Measurements from ENCODE around the gene STARD8. TPM values are rescaled to one million over a fixed set of nuclear protein-coding genes. Genes with fewer than 3 reads are reported as not detected.
A peak's percentile ranks its signal among the peaks of the same experiment; 100 is the strongest.

Gene STARD8
- total and polyA plus RNA-seq, 2 donors (not counting 3 experiments of a cell fraction or from before 2014, with no cell fraction given), result 6.8 to 14.8 TPM

DNA sequence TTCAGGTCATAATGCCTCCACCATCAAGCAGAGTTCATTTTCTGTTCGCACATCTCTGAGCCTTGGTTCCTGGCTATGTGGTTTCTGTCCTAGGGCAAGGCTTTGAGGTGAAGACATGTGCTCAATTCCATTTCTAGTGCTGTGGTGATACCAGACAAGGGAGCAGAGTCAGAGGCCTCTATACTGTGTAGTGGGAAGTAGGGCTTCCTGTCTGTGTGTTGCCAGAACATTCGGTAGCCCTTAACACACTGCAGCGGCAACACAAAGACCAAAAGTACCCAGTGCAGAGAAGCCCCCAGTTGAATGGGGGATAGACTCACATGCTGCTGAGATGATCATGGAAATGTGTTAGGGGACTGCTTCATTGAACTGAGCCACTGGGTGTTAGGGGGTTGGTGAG, 56.4 kb downstream of the STARD8 start:
- Histone ChIP-seq H3K79me2 (ENCODE audit: control insufficient read depth, insufficient read depth, low read length) (peaks cover 58% of the 10 kb centered on the region), H3K27me3 (ENCODE audit: control insufficient read depth in 2 of 2, insufficient read depth in 2 of 2, low read length in 2 of 2) (no peaks in the 10 kb centered on the region), H3K27ac (ENCODE audit: insufficient read depth, low read depth, low read length) (peak overlapping the region; percentile 45), H3K36me3 (ENCODE audit: control insufficient read depth in 2 of 2, extremely low read depth in 1 of 2, insufficient read depth in 2 of 2, low read length in 2 of 2) (no peaks in the 10 kb centered on the region), H3K4me1 (ENCODE audit: control insufficient read depth, extremely low read depth, insufficient read depth, low read length) (peaks cover 33% of the 10 kb centered on the region), H3K9ac (replicated peaks; ENCODE audit: extremely low read depth, insufficient read depth, low read length) (no peak overlapping the region), H3K4me3 (replicated peaks in 1 of 3; ENCODE audit: insufficient read depth in 1 of 3, low read depth in 1 of 3, low read length in 3 of 3) (no peak overlapping the region), H2AFZ (ENCODE audit: low read depth, low read length) (peak overlapping the region; percentile 3), H3K4me2 (ENCODE audit: insufficient read depth, low read length) (peak overlapping the region; percentile 16), H3K9me3 (replicated peaks; ENCODE audit: control insufficient read depth, insufficient read depth, low read length) (no peaks in the 10 kb centered on the region), H3K9me1 (replicated peaks; ENCODE audit: control insufficient read depth, extremely low read depth, insufficient read depth, low read length) (no peaks in the 10 kb centered on the region), H4K20me1 (replicated peaks; ENCODE audit: control insufficient read depth, extremely low read depth, insufficient read depth, low read length) (no peaks in the 10 kb centered on the region)
- FAIRE-seq (no peak), DNase-seq (ENCODE audit: low read depth, low spot score) (no peak)
- POLR2A ChIA-PET, result no interaction called here
- BruUV-seq (replicated peaks), result no TSS peak
- CTCF ChIA-PET, result no interaction called here
- dilution Hi-C loops (cut with MboI; ENCODE audit: extremely low pct_ligation_motif_present, low sequenced_read_pairs), result no loop called here
- intact Hi-C loops (cut with micrococcal nuclease), result no loop called here
- TF ChIP-seq MYC (IDR thresholded peaks at IDR 0.05; ENCODE audit: low read depth, low read length) (no peak), JUN (IDR thresholded peaks at IDR 0.05; ENCODE audit: borderline replicate concordance, insufficient read depth, insufficient read length, low read depth) (no peak), GATA2 (IDR thresholded peaks at IDR 0.05; ENCODE audit: insufficient read depth, insufficient read length, low read depth, low read length) (no peak), EZH2 (IDR thresholded peaks at IDR 0.05; ENCODE audit: borderline replicate concordance, low read depth, low read length, severe bottlenecking) (no peak), FOS (IDR thresholded peaks at IDR 0.05; ENCODE audit: borderline replicate concordance, insufficient read depth, low read length) (no peak)
- TF ChIP-seq, protein P1, sequence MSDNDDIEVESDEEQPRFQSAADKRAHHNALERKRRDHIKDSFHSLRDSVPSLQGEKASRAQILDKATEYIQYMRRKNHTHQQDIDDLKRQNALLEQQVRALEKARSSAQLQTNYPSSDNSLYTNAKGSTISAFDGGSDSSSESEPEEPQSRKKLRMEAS (IDR thresholded peaks at IDR 0.05; ENCODE audit: insufficient read depth, insufficient read length), result no peak
- TF ChIP-seq, protein P2, sequence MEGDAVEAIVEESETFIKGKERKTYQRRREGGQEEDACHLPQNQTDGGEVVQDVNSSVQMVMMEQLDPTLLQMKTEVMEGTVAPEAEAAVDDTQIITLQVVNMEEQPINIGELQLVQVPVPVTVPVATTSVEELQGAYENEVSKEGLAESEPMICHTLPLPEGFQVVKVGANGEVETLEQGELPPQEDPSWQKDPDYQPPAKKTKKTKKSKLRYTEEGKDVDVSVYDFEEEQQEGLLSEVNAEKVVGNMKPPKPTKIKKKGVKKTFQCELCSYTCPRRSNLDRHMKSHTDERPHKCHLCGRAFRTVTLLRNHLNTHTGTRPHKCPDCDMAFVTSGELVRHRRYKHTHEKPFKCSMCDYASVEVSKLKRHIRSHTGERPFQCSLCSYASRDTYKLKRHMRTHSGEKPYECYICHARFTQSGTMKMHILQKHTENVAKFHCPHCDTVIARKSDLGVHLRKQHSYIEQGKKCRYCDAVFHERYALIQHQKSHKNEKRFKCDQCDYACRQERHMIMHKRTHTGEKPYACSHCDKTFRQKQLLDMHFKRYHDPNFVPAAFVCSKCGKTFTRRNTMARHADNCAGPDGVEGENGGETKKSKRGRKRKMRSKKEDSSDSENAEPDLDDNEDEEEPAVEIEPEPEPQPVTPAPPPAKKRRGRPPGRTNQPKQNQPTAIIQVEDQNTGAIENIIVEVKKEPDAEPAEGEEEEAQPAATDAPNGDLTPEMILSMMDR (IDR thresholded peaks at IDR 0.05; ENCODE audit: extremely low read depth in 1 of 2, insufficient read depth in 1 of 2, low read depth in 1 of 2, low read length in 2 of 2), result no peak
